ENCODE data around the gene NEGR1.
"Not testable (repeated sequence)": the region's sequence is repeated elsewhere in the genome, so short reads cannot be mapped to it uniquely, and the experiment has no call there.

Gene NEGR1

GRCh38 chr1:72282271-72283021 lies at the start of gene NEGR1:
Gene NEGR1 (minus strand): TSS chr1:72282539.
- DNase-seq = peak; percentile 68 to 77

DNA sequence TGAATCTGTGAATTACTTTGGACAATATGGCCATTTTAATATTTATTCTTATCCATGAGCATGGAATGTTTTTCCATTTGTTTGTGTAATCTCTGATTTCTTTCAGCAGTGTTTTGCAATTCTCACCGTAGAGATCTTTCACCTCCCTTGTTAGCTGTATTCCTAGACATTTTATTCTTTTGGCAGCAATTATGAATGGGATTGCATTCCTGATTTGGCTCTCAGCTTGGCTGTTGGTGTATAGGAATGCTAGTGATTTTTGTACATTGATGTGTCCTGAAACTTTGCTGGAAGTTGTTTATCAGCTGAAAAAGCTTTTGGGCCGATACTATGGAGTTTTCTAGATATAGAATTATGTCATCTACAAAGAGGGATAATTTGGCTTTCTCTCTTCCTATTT lies 44.2 kb upstream of the NEGR1 start:
- DNase-seq = no peak

DNA sequence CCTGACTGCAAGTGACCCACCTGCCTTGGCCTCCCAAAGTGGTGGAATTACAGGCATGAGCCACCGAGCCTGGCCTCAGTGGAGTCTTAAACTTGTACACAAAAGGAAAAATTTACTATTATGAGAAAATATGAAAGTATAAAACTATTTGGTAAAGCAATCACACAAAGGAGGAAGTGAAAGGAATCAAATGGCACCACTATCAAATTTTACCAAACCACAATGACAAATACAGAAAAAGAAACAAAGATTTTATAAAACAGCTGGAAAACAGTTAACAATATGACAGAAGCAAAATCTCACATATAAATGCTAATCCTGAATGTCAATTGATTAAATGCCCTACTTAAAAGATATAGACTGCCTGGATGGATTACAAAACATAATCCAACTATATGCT lies 42.1 kb upstream of the NEGR1 start:
- no peak for DNase-seq

DNA sequence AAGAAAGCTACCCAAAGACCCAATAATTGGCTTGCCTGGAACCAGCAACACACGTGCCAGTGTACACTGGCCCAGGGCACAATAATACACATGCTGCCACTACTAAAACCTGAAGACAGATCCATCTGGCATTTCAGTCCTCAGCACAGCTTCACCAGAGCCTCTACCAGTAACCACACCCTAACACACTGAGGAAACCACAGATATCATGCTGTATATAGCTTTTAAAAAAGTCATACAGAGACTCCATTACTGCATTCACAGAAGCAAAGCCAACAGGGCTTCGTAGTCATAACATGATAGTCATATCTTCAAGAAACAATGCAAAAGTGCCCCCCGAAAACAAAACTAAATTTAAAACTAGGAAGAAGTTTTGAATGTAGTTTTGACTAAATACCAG lies 40.6 kb upstream of the NEGR1 start:
- no peak for DNase-seq

DNA sequence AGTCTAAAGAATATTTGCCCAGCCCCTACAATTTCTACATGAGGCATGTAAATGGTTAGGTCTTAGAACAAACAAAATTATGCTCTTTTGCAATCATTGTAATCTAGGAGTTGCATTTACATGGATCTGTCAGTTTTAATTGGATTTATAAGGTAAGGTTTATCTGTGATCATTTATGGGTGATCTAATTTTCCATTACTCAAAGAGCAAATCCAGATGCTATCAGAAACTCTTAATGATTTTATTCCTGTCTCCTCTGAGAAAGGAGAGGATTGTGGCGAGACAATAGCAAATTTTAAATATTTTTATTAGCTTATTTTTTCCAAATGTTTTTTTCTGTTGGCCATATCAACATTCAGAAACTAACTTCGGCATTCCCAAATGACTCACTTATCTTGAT lies 14.2 kb upstream of the NEGR1 start:
- DNase-seq = no peak

DNA sequence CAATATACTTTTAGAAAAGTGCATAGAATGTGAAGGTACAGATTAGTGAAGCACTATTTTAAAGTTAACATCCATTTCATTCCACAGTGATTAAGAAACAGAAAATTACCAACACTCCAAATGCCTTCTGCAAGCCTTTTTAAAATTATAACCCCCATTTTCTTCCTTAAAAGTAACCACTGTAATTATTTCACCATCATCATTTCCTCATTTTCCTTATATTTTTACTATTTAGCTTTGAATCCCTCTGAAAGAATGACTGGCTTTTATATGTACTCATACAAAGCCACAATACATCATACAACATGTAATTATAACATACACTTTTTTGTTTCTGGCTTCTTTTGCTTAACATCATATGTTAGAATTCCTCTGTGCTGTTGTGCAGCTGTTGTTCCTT lies 6.5 kb upstream of the NEGR1 start:
- peak; percentile 61 to 64 for DNase-seq

DNA sequence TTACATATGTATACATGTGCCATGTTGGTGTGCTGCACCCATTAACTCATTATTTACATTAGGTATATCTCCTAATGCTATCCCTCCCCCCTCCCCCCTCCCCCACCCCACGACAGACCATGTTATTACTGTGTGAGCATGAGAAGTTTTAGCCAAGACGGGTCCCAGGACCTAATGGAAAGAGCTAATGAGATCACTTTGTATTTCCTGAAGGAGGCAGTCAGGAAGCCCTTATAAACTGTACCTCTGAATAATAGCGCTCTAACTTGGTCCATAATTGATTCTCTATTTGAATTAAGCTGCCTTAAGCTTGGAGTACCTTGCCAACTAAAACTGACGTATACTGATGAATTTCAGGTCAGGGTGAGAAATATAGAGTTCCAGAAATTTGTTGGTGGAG lies 4.1 kb upstream of the NEGR1 start:
- DNase-seq = no peak

- DNase-seq = no peak
Measured at GRCh38 chr1:72285074-72285425, 2.7 kb upstream of the NEGR1 start.

GRCh38 chr1:72284348-72285073 lies 2.2 kb upstream of the NEGR1 start:
- no peak for DNase-seq

DNA sequence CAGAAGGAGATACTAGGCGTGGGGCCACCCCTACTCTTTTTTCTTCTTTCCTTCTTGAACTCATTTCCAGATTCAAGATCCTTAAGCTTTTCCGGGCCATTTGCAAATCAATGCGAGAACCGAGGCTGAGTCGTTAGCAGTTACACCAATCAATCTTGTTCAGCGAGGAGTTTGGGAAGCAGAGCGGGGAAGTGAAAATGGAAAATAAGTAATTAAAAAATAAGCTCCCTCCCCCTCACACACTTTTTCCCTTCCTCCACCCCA lies 1.7 kb upstream of the NEGR1 start:
- no peak for DNase-seq

- no peak for DNase-seq
Measured at GRCh38 chr1:72283307-72284083, 1.2 kb upstream of the NEGR1 start.

GRCh38 chr1:72283022-72283306 lies 625 bp upstream of the NEGR1 start:
- DNase-seq = no peak

DNA sequence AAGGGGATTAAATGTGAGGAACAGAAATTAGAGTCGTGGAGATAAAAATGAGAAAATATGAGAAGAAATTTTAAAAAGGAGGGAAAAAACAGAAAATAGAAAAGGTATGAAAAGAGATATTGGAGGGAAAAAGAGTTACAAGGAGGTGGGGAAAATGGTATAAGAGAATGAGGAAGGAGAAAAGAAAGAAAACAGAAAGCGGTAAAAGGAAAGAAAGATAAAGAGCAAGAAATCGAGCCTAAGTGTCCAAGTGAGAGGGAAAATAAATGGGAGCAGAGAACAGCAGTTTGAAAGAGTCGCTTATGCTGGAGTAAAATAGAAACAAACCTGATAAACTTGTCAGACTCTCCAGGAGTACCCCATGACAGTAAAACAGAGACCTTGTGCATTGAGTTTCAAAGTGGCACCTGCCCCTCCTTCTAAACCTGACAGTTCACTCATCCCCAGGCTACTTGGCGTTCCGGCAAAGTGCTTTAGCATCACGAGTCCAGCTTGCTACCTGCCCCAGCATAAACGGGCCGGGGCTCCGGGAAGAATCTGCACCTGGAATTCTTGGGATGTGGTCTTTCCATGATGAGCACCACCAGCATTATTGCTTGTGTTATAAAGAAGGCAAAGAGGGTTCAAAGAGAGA lies 585 bp downstream of the NEGR1 start:
- no peak for DNase-seq

DNA sequence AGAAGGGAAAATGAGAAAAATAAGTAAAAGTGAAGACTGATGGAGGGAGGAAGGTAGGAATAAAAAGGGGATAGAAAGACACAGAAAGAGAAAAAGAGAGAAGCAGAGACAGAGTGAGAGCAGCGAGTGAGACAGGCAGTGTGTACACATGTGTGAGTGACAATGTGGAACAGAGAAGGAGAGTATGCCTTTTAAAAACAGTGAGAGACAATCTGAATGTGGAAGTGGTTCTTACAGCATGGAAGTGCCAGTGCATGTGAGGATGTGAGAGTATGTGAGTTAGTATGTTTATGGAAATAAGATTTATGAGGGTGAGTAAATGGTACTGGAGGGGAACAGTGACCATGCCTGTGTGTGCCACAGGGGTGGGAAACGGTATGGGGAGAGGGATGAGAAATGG lies 1.2 kb downstream of the NEGR1 start:
- no peak for DNase-seq

DNA sequence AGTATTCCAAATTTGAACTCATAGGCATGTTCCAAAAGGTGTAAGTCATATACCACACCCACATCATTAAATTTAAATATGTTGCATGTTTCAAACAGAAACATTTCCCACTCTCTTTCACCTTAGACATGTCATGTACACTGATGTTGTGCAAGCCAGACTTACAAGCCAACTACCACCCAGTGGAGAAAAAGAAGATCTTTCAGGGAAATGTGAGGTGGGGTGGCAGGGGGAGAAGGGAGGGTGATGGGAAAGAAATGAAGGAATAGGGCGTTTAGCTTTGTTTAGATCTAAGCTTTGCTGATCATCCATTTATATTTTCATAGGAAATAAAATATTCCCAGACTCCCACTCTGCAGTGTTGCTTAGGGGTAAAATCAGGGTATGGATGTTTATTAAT lies 1.6 kb downstream of the NEGR1 start:
- DNase-seq = no peak

GRCh38 chr1:72280131-72280530 lies 2.2 kb downstream of the NEGR1 start:
- no peak for DNase-seq

- no peak for DNase-seq
Measured at GRCh38 chr1:72278461-72278860, 3.9 kb downstream of the NEGR1 start.

- DNase-seq = no peak
Measured at GRCh38 chr1:72271555-72272085, 10.7 kb downstream of the NEGR1 start.

GRCh38 chr1:72262735-72263134 lies 19.6 kb downstream of the NEGR1 start:
- no peak for DNase-seq

GRCh38 chr1:72253132-72253531 lies 29.2 kb downstream of the NEGR1 start:
- DNase-seq = no peak

DNA sequence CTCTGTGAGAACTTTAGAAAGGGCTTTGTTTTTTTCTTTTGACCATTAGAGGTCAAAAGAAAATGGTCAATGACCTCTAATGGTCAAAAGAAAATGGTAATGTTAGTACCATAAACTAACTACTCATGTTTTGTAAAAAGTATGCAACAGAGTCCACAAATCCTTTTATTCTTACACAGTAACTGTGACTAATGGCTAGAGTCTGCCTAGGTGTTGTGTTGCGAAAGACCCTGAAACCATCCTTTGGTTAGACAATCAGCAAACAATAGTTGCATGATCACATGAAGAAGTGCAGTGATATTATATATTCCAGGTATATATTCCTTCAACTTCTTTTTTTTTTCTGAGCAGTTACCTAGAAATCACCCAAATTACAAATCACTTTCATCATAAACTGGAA lies 40.9 kb downstream of the NEGR1 start:
- DNase-seq = peak; percentile 2 to 7

DNA sequence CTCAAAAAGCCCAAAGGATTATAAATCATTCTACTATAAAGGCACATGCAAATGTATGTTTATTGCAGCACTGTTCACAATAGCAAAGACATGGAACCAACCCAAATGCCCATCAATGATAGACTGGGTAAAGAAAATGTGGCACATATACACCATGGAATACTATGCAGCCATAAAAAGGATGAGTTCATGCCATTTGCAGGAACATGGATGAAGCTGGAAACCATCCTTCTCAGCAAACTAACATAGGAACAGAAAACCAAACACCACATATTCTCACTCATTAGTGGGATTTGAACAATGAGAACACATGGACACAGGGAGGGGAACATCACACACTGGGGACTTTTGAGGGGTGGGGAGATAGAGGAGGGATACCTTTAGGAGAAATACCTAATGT lies 46.4 kb downstream of the NEGR1 start:
- DNase-seq = not testable (repeated sequence)

DNA sequence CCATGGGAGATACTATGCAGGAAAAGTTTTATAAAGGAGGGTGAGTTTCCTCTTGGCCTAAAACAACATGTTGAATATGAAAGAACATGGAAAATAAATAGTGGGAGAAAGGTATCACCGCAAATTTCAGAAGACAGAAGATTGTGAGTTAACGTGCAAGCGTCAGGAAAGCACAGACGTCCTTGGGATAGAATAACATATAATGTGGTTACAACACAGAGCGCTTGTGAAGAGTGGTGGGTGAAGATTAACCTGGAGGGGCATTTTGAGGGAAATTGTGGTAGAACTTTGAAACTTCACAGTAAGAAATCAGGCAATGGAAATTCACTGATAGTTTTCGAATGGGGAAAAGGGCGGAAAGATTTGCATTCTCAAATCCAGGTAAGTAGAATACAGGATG lies 47.3 kb downstream of the NEGR1 start:
- DNase-seq = no peak

GRCh38 chr1:72230746-72231145 lies 51.6 kb downstream of the NEGR1 start:
- DNase-seq = no peak

Data from AML-193 (cell line).